Upper lobe of left lung (tissue), 6 donors: ENCODE results near the gene ACTR3. TPM values are rescaled to one million over a fixed set of nuclear protein-coding genes. Genes with fewer than 3 reads are reported as not detected.

Experiments
- ATAC-seq, 2 donors: fragments of 200-7000 bp; cut with Tn5 transposase; one replicate each; pipeline ENCODE4 v1.9.1; 2022; ENCODE audit warnings: mild to moderate bottlenecking in 2 of 2, moderate library complexity in 2 of 2; ENCODE audit not compliant: low FRiP score in 2 of 2
- DNase-seq, 2 donors: peaks; one replicate each; pipeline ENCODE4 v3.0.0-alpha.2; 2019 to 2020
- H3K27ac ChIP-seq, 4 donors: fragments of 200-600 bp; sonication (generic); one replicate each; pipeline ENCODE4 v1.5.1; 2016 to 2019
- H3K27me3 ChIP-seq, 4 donors: fragments of 200-600 bp; sonication (generic); one replicate each; pipeline ENCODE4 v1.5.1; 2017 to 2019
- H3K36me3 ChIP-seq, 4 donors: fragments of 200-600 bp; sonication (generic); one replicate each; pipeline ENCODE4 v1.5.1; 2016 to 2019
- H3K4me1 ChIP-seq, 4 donors: fragments of 200-600 bp; sonication (generic); one replicate each; pipeline ENCODE4 v1.5.1; 2018 to 2019
- H3K4me3 ChIP-seq, 4 donors: fragments of 200-600 bp; sonication (generic); one replicate each; pipeline ENCODE4 v1.5.1; 2017 to 2019; ENCODE audit warnings: mild to moderate bottlenecking in 2 of 4, moderate library complexity in 1 of 4
- H3K9me3 ChIP-seq, 4 donors: fragments of 200-600 bp; sonication (generic); one replicate each; pipeline ENCODE4 v1.5.1; 2018 to 2019
- CTCF ChIP-seq, 6 experiments: fragments of 450-650 bp in 4 of 6; fragments of 200-600 bp in 2 of 6; sonication (generic) in 2 of 6; IDR thresholded peaks; one replicate each; pipeline ENCODE4 v1.5.1; 2016 to 2019; ENCODE audit warnings: antibody characterized with exemption in 6 of 6
- EP300 ChIP-seq, 4 donors: sonication (generic); formaldehyde crosslinking; IDR thresholded peaks; one replicate each; pipeline ENCODE4 v1.5.1; 2017; ENCODE audit warnings: antibody characterized with exemption in 4 of 4, control low read depth in 2 of 4
- POLR2A ChIP-seq, 4 donors: fragments of 450-650 bp; IDR thresholded peaks; one replicate each; pipeline ENCODE4 v1.5.1; 2016 to 2017; ENCODE audit warnings: antibody characterized with exemption in 4 of 4, mild to moderate bottlenecking in 2 of 4
- POLR2AphosphoS5 ChIP-seq, 2 donors: sonication (generic); formaldehyde crosslinking; IDR thresholded peaks; one replicate each; pipeline ENCODE4 v1.5.1; 2017; ENCODE audit warnings: antibody characterized with exemption in 2 of 2
- WGBS, 2 donors: methylation state at CpG; one replicate each; pipeline ENCODE4 v1.1.5; 2017 to 2018; 5-methylcytosine and 5-hydroxymethylcytosine counted together
- total RNA-seq, 6 donors: library from RNA; depleted of rRNA in 4 of 6; stranded (reverse); fragments of >200 nt in 4 of 6; gene quantifications; one replicate each; pipeline versions ENCODE4 v1.1.0 to v1.2.1, GENCODE V29; 2016 to 2021
- donor health status: DM: no; HTN: no; CAD: no; lungs with moderate emphysema.
- donor health status: DM: no; HTN: yes; CAD: no; lungs with severe emphysema.

Gene ACTR3
- total RNA-seq, 6 donors from 2014 or later, result 79.6 to 304 (median 139) TPM

GRCh38 chr2:113965228-113965627 is 75.3 kb downstream of the ACTR3 start:
- TF ChIP-seq EP300 (IDR thresholded peaks at IDR 0.05) (no peak), POLR2A (IDR thresholded peaks at IDR 0.05) (no peak), CTCF (IDR thresholded peaks at IDR 0.05) (no peak), POLR2AphosphoS5 (IDR thresholded peaks at IDR 0.05) (no peak)
- no peaks in the 10 kb centered on the region for H3K27me3 ChIP-seq
- H3K27ac ChIP-seq, result no peak overlapping the region
- no peak for DNase-seq
- peaks cover 10 to 32% (median 20%) of the 10 kb centered on the region in 4 donors for H3K4me1 ChIP-seq
- no peaks in the 10 kb centered on the region for H3K9me3 ChIP-seq
- H3K4me3 ChIP-seq, result no peak overlapping the region
- ATAC-seq, result no peak
- H3K36me3 ChIP-seq, result peaks cover 0 to 6% (median 3%) of the 10 kb centered on the region in 4 donors
- 69 to 72% methylated on average over 5 of the region's 5 CpGs for WGBS, 2 donors

- Histone ChIP-seq H3K27me3 (no peaks in the 10 kb centered on the region), H3K9me3 (no peaks in the 10 kb centered on the region), H3K36me3 (peaks cover 0 to 3% (median 2%) of the 10 kb centered on the region in 4 donors), H3K27ac (no peak overlapping the region), H3K4me1 (peaks cover 10 to 32% (median 20%) of the 10 kb centered on the region in 4 donors), H3K4me3 (no peak overlapping the region)
- ATAC-seq, result peak in 1 of 2 donors; percentile 41
- DNase-seq, result peak in 1 of 2 donors; percentile 58
- 11 to 22% methylated on average over 1 of the region's 1 CpG for WGBS, 2 donors
- TF ChIP-seq POLR2AphosphoS5 (IDR thresholded peaks at IDR 0.05) (no peak), EP300 (IDR thresholded peaks at IDR 0.05) (no peak), CTCF (IDR thresholded peaks at IDR 0.05) (peak; percentile 18 to 51 (median 40)), POLR2A (IDR thresholded peaks at IDR 0.05) (no peak)
Observed at GRCh38 chr2:113965644-113966043, 75.8 kb downstream of the ACTR3 start.

- Histone ChIP-seq H3K27ac (no peak overlapping the region), H3K4me1 (peaks cover 10 to 32% (median 20%) of the 10 kb centered on the region in 4 donors), H3K4me3 (no peak overlapping the region), H3K27me3 (no peaks in the 10 kb centered on the region), H3K36me3 (peaks cover 0 to 3% (median 1%) of the 10 kb centered on the region in 4 donors), H3K9me3 (no peaks in the 10 kb centered on the region)
- no peak for DNase-seq
- no peak for TF ChIP-seq POLR2AphosphoS5 (IDR thresholded peaks at IDR 0.05)
- no peak for ATAC-seq
- 64 to 65% methylated on average over 5 of the region's 5 CpGs for WGBS, 2 donors
Observed at GRCh38 chr2:113966171-113966570, 76.3 kb downstream of the ACTR3 start.

GRCh38 chr2:113966832-113967231 is 76.9 kb downstream of the ACTR3 start:
- Histone ChIP-seq H3K4me3 (no peak overlapping the region), H3K36me3 (peaks cover 0 to 5% (median 1%) of the 10 kb centered on the region in 4 donors), H3K27ac (no peak overlapping the region), H3K9me3 (no peaks in the 10 kb centered on the region), H3K27me3 (no peaks in the 10 kb centered on the region), H3K4me1 (peaks cover 10 to 32% (median 20%) of the 10 kb centered on the region in 4 donors)
- peak in 1 of 2 donors; percentile 51 for ATAC-seq
- 24 to 32% methylated on average over 5 of the region's 5 CpGs for WGBS, 2 donors
- no peak for DNase-seq
- TF ChIP-seq CTCF (IDR thresholded peaks at IDR 0.05), result no peak
- no peak for TF ChIP-seq POLR2AphosphoS5 (IDR thresholded peaks at IDR 0.05)
- no peak for TF ChIP-seq POLR2A (IDR thresholded peaks at IDR 0.05)
- no peak for TF ChIP-seq EP300 (IDR thresholded peaks at IDR 0.05)

GRCh38 chr2:113967272-113967671 is 77.4 kb downstream of the ACTR3 start:
- Histone ChIP-seq H3K9me3 (no peaks in the 10 kb centered on the region), H3K4me3 (no peak overlapping the region), H3K4me1 (peaks cover 10 to 32% (median 20%) of the 10 kb centered on the region in 4 donors), H3K36me3 (peaks cover 0 to 6% (median 3%) of the 10 kb centered on the region in 4 donors), H3K27me3 (no peaks in the 10 kb centered on the region), H3K27ac (no peak overlapping the region)
- DNase-seq, result no peak
- TF ChIP-seq POLR2A (IDR thresholded peaks at IDR 0.05), result no peak
- no peak for TF ChIP-seq CTCF (IDR thresholded peaks at IDR 0.05)
- TF ChIP-seq EP300 (IDR thresholded peaks at IDR 0.05), result no peak
- no peak for TF ChIP-seq POLR2AphosphoS5 (IDR thresholded peaks at IDR 0.05)
- ATAC-seq, result no peak
- 97 to 100% methylated on average over 1 of the region's 1 CpG for WGBS, 2 donors
